ENCODE measurements around the gene SMAD3.

DNA sequence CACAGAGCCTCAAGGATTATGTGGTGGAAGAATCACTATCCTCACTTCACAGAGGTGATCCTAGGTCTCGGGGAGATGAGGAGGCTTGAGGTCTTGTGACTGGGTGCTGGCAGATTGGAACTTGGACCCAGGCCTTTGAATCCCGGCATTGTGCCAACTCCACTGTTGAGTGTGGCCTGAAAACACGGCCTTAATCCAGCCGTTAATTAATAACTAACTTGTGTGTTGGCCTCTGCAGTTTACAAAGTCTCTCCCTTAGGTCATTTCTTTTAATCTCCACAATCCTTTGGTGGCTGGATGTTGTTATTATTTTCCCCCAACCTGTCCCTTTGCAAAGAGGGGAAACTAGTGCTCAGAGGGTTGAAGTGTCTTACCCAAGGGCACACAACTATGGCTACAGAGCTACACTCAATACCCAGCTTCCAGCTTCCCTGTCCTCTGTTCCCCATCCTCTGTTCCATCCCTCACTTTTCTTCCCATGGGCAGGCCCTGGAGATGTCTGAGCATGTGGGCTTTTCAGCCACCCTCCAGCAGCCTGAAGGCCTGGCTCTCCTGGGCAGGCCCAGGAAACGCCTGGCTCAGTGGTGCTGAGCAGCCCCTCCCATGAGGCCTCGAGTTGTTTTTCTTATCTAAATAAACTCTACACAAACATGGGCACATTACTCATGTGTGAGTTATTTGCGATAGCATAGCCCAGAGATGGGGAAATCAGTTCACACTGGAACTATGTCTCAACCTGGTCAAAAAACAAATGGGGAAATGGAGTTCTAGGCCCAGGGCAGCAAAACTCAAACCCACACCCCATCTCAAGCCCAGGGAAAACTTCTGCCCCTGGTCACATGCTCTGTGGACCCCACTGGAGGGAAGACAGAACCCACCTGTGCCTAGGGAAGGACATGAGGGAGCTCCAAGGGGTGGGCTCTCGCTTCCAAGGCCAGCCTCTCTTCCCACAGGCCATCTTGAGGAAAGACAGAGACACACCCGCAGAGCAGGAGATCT lies 16.8 kb upstream of the SMAD3 start:
- TF ChIP-seq, protein P1, sequence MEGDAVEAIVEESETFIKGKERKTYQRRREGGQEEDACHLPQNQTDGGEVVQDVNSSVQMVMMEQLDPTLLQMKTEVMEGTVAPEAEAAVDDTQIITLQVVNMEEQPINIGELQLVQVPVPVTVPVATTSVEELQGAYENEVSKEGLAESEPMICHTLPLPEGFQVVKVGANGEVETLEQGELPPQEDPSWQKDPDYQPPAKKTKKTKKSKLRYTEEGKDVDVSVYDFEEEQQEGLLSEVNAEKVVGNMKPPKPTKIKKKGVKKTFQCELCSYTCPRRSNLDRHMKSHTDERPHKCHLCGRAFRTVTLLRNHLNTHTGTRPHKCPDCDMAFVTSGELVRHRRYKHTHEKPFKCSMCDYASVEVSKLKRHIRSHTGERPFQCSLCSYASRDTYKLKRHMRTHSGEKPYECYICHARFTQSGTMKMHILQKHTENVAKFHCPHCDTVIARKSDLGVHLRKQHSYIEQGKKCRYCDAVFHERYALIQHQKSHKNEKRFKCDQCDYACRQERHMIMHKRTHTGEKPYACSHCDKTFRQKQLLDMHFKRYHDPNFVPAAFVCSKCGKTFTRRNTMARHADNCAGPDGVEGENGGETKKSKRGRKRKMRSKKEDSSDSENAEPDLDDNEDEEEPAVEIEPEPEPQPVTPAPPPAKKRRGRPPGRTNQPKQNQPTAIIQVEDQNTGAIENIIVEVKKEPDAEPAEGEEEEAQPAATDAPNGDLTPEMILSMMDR (IDR thresholded peaks at IDR 0.05), result no peak
- TF ChIP-seq POLR2AphosphoS5 (IDR thresholded peaks at IDR 0.05), result peak in 1 of 3 donors; percentile 11
